ENCODE results near the gene NPY2R.

DNA sequence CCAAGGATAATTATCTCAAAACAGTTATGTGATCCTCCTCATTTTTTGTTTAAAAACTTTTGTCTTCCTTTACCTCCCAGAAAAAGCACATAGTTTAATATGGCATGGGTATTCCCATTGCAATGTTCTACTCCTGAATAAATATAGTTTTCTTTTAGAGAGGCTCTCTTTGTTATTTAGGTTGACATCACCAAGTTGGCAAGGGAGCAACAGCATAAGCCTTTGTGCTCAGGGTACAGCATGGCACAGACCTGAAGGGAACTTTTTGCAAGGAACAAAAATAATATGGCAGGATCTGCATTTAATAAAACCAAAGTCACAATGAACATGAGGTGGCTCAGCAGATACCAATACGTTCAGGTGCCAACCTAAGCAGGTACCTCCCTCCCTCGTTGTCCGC, 47.1 kb upstream of the NPY2R start:
- TF ChIP-seq EP300 (IDR thresholded peaks at IDR 0.05): no peak
- TF ChIP-seq, protein P1, sequence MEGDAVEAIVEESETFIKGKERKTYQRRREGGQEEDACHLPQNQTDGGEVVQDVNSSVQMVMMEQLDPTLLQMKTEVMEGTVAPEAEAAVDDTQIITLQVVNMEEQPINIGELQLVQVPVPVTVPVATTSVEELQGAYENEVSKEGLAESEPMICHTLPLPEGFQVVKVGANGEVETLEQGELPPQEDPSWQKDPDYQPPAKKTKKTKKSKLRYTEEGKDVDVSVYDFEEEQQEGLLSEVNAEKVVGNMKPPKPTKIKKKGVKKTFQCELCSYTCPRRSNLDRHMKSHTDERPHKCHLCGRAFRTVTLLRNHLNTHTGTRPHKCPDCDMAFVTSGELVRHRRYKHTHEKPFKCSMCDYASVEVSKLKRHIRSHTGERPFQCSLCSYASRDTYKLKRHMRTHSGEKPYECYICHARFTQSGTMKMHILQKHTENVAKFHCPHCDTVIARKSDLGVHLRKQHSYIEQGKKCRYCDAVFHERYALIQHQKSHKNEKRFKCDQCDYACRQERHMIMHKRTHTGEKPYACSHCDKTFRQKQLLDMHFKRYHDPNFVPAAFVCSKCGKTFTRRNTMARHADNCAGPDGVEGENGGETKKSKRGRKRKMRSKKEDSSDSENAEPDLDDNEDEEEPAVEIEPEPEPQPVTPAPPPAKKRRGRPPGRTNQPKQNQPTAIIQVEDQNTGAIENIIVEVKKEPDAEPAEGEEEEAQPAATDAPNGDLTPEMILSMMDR (IDR thresholded peaks at IDR 0.05): no peak
